Activated CD8-positive, alpha-beta memory T cell treated with anti-CD3 and anti-CD28 coated beads, Interleukin-2, amount 50 U/mL, for 1 hour (primary cell): ENCODE results near the gene ALAS1.

Source experiments
- DNase-seq: peaks from one replicate; pipeline ENCODE4 v3.0.0-alpha.2; 2020; ENCODE audit errors: extremely low read depth

ALAS1 gene

DNA sequence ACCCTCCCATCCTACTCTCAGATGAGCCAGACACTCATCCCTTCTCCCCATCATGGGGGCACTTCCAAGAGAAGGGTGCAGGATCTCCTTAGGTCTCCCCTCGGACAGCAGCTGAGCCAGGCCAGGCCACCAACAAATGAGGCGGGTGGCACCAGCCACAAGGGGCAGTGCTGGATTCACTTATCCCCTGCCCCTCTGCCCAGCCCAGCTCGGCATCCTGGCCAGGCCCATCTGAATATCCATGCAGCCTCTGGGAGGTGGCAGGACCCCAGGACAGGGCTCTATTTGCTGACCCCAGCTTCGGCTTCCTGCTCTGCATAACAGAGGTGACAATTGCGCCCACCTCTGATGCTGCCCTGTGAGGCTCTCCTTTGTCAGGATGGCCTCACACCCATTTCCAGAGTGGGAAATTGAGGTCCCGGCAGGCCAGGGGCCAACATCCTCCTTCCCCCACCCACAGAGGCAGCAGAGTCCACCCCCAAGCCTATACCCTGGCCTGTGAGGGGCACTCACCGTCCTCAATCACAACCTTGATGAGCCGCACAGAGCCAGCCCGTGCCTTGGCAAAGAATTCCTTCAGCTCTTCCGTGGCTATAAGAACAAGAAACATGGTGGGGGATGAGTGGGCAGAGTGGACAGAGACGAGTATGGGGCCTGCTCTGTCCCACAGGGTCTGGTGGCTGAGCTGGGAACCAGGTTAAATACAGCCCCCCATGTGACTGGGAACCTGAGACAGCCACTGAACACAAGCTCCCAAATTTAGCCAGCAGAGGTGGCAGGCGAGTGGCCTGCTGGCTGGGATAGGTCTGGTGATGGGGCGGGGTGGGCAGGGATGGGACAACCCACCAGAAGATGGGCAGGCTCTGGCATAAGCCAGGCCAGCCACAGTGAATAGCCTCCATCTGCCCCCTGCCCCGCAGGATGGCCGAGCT, 36.8 kb downstream of the ALAS1 start:
- no peak for DNase-seq

GRCh38 chr3:52236424-52236886, 38.5 kb downstream of the ALAS1 start:
- DNase-seq, result no peak

GRCh38 chr3:52237006-52237656, 39.2 kb downstream of the ALAS1 start:
- no peak for DNase-seq

- no peak for DNase-seq
Observed at GRCh38 chr3:52237657-52238172, 39.8 kb downstream of the ALAS1 start.

- no peak for DNase-seq
Observed at GRCh38 chr3:52238193-52238760, 40.3 kb downstream of the ALAS1 start.

DNA sequence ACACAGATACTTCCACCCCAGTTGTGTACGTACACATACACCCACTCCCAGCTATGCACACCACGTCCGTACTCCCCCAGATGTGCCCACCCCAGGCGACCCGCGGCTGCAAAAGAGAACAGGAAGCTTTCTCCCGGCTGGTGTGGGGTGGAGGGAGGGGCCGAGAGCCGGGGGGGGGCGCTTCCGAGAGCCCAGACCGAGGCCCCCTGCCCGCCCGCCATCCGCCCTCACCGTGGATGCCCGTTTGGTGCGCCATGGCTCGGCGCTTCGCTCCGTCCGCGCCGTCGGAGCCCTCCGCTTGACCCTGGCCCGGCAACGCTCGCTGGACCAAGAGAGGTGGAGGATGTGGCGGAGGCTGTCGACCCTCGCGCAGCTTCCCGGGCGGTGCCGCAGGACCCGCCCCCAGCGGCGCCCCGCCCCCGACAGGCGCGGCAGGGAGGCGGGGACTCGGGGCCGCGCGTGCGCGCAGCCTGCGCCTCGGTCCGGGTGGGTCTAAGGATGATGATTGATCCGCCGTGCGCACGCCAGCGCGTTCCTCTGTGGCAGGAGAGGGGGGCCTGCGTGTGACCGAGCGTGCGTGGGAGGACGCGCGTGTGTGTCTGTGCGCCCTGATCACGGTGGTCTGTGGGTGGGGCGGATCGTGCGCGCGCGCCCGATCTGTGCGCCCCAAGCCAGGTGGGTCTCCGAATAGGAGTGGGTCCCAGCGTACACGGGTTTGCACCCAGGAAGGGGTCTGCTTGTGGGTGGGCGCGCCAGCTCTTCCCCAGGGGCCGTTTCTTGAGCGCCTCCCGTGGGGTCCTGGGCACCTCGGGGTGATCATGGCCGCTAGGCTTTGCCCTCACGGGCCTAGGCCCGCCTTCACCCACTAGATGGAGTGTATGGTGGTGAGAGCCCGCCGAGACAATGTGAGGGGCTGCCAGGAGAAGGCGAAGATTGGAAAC, 41.1 kb downstream of the ALAS1 start, which contains the start of gene TWF2:
TSS of gene TWF2 (minus strand) at position 398 of the 941 bp plus-strand sequence. CDS start at position 256, 142 bp downstream.
- peak; percentile 68 for DNase-seq

- DNase-seq, result no peak
Observed at GRCh38 chr3:52240059-52240885, 42.3 kb downstream of the ALAS1 start.

DNA sequence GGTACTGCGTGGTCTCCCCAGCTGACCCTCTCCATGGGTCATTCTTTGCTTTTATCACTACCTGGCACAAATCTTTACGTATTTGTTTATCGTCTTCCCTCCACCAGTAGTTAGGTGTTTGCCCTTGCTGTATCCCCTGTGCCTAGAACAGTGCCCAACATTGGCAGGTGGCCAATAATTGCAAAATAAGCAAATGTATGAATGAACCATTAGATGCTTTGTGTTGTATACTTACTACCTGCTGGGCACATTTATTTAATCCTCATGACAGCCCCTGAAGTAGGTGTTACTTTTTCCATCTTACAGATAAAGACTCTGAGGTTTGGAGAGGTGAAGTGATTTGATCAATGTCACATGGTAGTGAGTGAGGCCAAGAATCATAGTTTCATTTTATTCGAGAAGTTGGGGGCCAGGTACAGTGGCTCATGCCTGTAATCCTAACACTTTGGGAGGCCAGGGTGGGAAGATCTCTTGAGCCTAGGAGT, 43.0 kb downstream of the ALAS1 start:
- no peak for DNase-seq

DNA sequence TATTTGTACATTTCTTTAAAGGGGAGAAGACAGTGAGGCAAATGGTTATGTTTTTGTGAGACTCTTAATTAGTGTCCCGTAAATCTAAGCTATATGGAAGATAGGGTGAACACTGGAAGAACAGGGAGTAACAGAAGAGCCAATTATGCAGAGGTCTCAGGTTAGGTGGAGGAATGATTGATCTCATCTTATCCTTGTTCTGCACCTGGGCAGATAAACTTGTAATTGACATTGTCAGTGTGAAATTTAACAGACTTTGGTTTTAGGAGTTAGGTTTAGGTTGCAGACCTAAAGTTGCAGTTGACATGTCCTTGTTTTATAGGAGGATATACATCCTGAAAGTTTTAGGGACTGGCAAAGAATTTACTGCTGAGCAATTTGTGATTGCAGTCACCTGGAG, 44.1 kb downstream of the ALAS1 start:
- DNase-seq, result no peak

DNA sequence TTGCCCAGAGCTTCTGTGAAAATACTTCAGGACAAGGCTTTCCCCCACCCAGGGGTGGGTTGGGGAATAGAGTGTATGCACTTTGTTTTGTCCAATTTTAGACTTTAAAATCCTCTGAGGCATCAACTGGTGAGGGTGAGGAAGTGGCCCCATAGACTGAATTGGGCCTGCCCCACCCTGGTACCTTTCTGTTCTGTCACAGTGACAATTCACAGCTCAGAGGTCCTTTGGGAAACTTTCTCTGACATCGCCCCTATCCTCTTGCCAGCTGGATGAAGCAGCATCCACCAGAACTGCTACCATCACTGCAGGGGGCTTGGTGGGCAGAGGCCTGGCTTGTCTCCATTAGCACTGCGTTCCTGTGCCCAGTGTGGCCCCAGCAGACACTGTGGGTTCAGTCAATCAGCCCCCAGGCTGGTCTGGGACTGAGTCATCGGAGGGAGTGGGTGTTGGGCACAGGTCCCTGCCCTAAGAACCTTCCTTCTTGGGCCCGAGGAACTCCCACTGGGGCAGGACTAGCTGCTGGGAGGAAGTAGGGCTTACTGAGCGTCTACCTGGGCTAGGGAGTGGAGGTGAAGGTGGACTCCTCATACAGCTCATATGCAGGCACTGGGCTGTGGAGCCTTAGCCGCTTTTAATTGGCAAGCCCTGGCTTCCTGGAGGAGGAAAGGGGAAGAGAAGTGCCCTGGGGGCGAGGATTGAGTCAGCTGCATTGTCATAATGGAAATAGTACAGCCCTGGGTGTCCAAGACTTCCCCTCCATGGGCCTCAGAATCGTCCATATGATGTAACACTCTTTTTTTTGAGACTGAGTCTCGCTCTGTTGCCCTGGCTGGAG, 46.0 kb downstream of the ALAS1 start:
- no peak for DNase-seq

DNA sequence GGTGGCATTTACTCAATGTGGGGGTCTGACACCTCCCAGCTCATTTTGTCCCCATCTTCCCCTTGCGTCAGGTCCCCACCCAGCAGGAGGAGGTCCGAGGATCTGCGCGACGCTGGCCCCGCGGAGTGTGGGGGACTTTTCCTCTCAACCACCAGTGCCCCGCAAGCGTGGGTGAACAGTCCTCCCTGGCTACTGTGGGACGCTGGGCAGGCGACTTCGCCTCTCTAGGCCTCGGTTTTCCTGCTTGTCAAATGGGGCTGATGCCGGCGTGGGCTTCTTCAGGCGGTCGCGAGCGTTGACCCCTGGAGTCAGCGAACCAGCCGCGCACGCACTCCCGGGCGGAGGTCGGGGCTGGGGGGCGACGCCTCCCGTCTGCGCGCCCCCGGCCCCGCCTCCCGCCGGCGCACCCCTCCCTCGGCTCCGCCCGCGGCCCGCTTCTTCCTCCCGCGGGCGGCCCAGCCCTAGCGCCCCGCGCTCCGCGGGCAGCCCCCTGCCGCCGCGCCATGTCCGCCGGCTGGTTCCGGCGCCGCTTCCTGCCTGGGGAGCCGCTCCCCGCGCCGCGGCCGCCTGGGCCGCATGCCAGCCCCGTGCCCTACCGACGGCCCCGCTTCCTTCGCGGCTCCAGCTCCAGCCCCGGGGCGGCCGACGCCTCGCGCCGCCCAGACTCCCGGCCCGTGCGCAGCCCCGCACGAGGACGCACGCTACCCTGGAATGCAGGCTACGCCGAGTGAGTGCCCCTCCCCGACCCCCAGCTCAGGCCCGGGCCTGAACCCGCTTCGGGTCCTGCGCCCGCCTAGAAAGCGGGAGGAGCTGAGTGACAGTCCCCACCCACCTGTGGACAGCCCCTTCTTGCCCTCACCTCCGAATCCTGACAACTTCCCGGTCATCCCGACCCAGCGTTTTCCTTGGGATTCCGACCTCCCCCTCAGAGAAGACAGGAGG, 47.6 kb downstream of the ALAS1 start, which contains the start of gene PPM1M:
TSS of gene PPM1M (plus strand) at position 438 of the 942 bp plus-strand sequence. CDS start at position 504, 66 bp downstream.
- DNase-seq, result no peak

DNA sequence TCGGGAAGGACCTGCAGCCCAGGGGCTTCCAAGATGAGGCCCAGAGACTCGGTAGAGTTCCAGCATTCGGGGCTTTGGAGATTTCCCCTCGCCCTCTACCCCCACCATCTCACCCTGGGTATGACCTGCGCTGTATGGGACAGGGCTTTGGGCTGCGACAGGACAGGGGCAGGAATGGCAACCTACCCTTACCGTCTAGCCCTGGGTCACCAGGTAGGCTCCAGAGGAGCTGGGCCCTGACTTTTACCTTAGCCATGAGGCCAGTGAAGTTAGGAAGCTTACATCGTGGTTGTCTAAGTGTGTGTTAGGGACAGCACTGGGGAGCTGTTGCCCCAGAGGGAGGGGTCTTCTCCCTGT, 48.3 kb downstream of the ALAS1 start:
- DNase-seq, result no peak

GRCh38 chr3:52246728-52247408, 48.9 kb downstream of the ALAS1 start:
- DNase-seq, result no peak

DNA sequence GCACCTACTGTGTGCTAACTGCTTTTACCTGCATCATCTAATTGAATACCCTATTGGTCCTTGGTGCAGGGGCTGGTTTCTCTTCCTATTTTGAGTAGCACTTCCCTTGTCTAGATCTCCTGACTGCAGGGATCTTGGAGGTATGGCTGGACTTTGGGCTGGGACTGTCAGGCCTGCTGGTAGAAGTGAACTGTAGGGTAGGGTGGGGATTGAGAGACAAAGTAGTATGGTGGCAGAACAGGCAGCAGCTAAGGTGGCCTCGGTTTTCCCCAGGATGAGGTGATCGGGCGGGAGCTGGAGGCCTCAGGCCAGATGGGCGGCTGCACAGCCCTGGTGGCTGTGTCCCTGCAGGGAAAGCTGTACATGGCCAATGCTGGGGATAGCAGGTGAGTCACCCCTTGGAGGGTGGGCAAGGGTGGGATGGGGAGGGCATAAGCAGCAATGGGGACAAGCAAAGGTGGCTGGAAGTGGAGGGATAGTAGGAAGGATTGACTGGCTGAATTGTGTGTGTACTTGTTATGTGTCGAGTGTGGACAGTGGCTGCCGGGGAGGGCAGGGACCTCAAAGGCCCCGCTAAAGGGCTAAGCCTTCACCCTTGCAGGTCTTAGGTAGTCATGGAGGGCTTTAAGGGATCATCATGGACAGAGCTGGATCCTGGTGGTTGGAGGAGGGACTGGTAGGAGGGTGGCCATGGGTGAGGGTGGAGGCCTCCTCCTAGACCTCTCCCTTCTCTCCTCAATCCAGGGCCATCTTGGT, 49.6 kb downstream of the ALAS1 start:
- DNase-seq, result no peak

GRCh38 chr3:52248165-52248541, 50.2 kb downstream of the ALAS1 start:
- no peak for DNase-seq

- DNase-seq, result no peak
Observed at GRCh38 chr3:52248816-52249547, 51.0 kb downstream of the ALAS1 start.
